ENCODE results near the gene CREB5.
A peak's percentile ranks its signal among the peaks of the same experiment; 100 is the strongest.

The CREB5 gene

GRCh38 chr7:28724563-28724962 lies 312.2 kb downstream of the CREB5 start:
- Histone ChIP-seq H3K4me2 (ENCODE audit: low read depth, low read length, poor library complexity, severe bottlenecking) (no peak overlapping the region), H3K9ac (ENCODE audit: low read depth, low read length, poor library complexity, severe bottlenecking) (no peak overlapping the region), H3K27me3 (ENCODE audit: insufficient read depth, low read length, poor library complexity, severe bottlenecking) (no peaks in the 10 kb centered on the region), H4K20me1 (ENCODE audit: insufficient read depth, low read length, poor library complexity, severe bottlenecking) (no peaks in the 10 kb centered on the region), H3K4me3 (ENCODE audit: low read length, poor library complexity, severe bottlenecking) (no peak overlapping the region), H3K36me3 (ENCODE audit: insufficient read depth, low read length) (no peaks in the 10 kb centered on the region), H2AFZ (ENCODE audit: low read length) (peak overlapping the region; percentile 63; the same call in 1 of the 2 replicates), H3F3A (ENCODE audit: low read depth) (no peaks in the 10 kb centered on the region), H3K79me2 (ENCODE audit: insufficient read depth, low read length) (no peaks in the 10 kb centered on the region), H3K9me2 (replicated peaks; ENCODE audit: low read depth, low read length) (no peaks in the 10 kb centered on the region), H3K9me3 (ENCODE audit: insufficient read depth, low read depth, low read length) (no peaks in the 10 kb centered on the region), H3K4me1 (ENCODE audit: insufficient read depth, low read length, poor library complexity, severe bottlenecking) (peaks cover 17% of the 10 kb centered on the region)
- TF ChIP-seq CTCF (conservative IDR thresholded peaks at IDR 0.05; ENCODE audit: low read length) (no peak), EZH2phosphoT487 (IDR thresholded peaks at IDR 0.05; ENCODE audit: borderline replicate concordance) (no peak)

GRCh38 chr7:28725045-28725642 lies 312.8 kb downstream of the CREB5 start:
- Histone ChIP-seq H3K36me3 (ENCODE audit: insufficient read depth, low read length) (no peaks in the 10 kb centered on the region), H3K4me3 (ENCODE audit: low read length, poor library complexity, severe bottlenecking) (no peak overlapping the region), H3K9me3 (ENCODE audit: insufficient read depth, low read depth, low read length) (no peaks in the 10 kb centered on the region), H3K9ac (ENCODE audit: low read depth, low read length, poor library complexity, severe bottlenecking) (no peak overlapping the region), H3K4me1 (ENCODE audit: insufficient read depth, low read length, poor library complexity, severe bottlenecking) (peaks cover 20% of the 10 kb centered on the region), H4K20me1 (ENCODE audit: insufficient read depth, low read length, poor library complexity, severe bottlenecking) (no peaks in the 10 kb centered on the region), H3K79me2 (ENCODE audit: insufficient read depth, low read length) (no peaks in the 10 kb centered on the region), H3K4me2 (ENCODE audit: low read depth, low read length, poor library complexity, severe bottlenecking) (no peak overlapping the region), H3K9me2 (replicated peaks; ENCODE audit: low read depth, low read length) (no peaks in the 10 kb centered on the region), H2AFZ (ENCODE audit: low read length) (peak overlapping the region; percentile 63; the same call in 1 of the 2 replicates), H3K27me3 (ENCODE audit: insufficient read depth, low read length, poor library complexity, severe bottlenecking) (no peaks in the 10 kb centered on the region), H3F3A (ENCODE audit: low read depth) (no peaks in the 10 kb centered on the region)
- TF ChIP-seq EZH2phosphoT487 (IDR thresholded peaks at IDR 0.05; ENCODE audit: borderline replicate concordance): no peak

- Histone ChIP-seq H3K9me2 (replicated peaks; ENCODE audit: low read depth, low read length) (no peaks in the 10 kb centered on the region), H4K20me1 (ENCODE audit: insufficient read depth, low read length, poor library complexity, severe bottlenecking) (no peaks in the 10 kb centered on the region), H3K4me1 (ENCODE audit: insufficient read depth, low read length, poor library complexity, severe bottlenecking) (peaks cover 20% of the 10 kb centered on the region), H3K4me3 (ENCODE audit: low read length, poor library complexity, severe bottlenecking) (no peak overlapping the region), H3K9me3 (ENCODE audit: insufficient read depth, low read depth, low read length) (no peaks in the 10 kb centered on the region), H2AFZ (ENCODE audit: low read length) (no peak overlapping the region), H3F3A (ENCODE audit: low read depth) (no peaks in the 10 kb centered on the region), H3K79me2 (ENCODE audit: insufficient read depth, low read length) (no peaks in the 10 kb centered on the region), H3K36me3 (ENCODE audit: insufficient read depth, low read length) (no peaks in the 10 kb centered on the region), H3K27me3 (ENCODE audit: insufficient read depth, low read length, poor library complexity, severe bottlenecking) (no peaks in the 10 kb centered on the region), H3K4me2 (ENCODE audit: low read depth, low read length, poor library complexity, severe bottlenecking) (no peak overlapping the region), H3K9ac (ENCODE audit: low read depth, low read length, poor library complexity, severe bottlenecking) (no peak overlapping the region)
- no peak for TF ChIP-seq EZH2phosphoT487 (IDR thresholded peaks at IDR 0.05; ENCODE audit: borderline replicate concordance)
- TF ChIP-seq CTCF (conservative IDR thresholded peaks at IDR 0.05; ENCODE audit: low read length): no peak
Measured at GRCh38 chr7:28725911-28726310, 313.6 kb downstream of the CREB5 start.

GRCh38 chr7:28726555-28726954 lies 314.2 kb downstream of the CREB5 start:
- TF ChIP-seq CTCF (conservative IDR thresholded peaks at IDR 0.05; ENCODE audit: low read length): no peak
- TF ChIP-seq EZH2phosphoT487 (IDR thresholded peaks at IDR 0.05; ENCODE audit: borderline replicate concordance): no peak
- Histone ChIP-seq H3K4me1 (ENCODE audit: insufficient read depth, low read length, poor library complexity, severe bottlenecking) (peaks cover 20% of the 10 kb centered on the region), H3K4me2 (ENCODE audit: low read depth, low read length, poor library complexity, severe bottlenecking) (no peak overlapping the region)

More at GRCh38 chr7:28726555-28726954, 314.2 kb downstream of the CREB5 start:
- Histone ChIP-seq H2AFZ (ENCODE audit: low read length) (0 out of 2 replicates have a peak overlapping the region, but pooled peaks have one; percentile 17), H3K9me3 (ENCODE audit: insufficient read depth, low read depth, low read length) (no peaks in the 10 kb centered on the region), H3K4me3 (ENCODE audit: low read length, poor library complexity, severe bottlenecking) (no peak overlapping the region), H3F3A (ENCODE audit: low read depth) (no peaks in the 10 kb centered on the region), H3K36me3 (ENCODE audit: insufficient read depth, low read length) (no peaks in the 10 kb centered on the region), H3K9me2 (replicated peaks; ENCODE audit: low read depth, low read length) (no peaks in the 10 kb centered on the region), H3K9ac (ENCODE audit: low read depth, low read length, poor library complexity, severe bottlenecking) (no peak overlapping the region), H4K20me1 (ENCODE audit: insufficient read depth, low read length, poor library complexity, severe bottlenecking) (no peaks in the 10 kb centered on the region), H3K27me3 (ENCODE audit: insufficient read depth, low read length, poor library complexity, severe bottlenecking) (no peaks in the 10 kb centered on the region), H3K79me2 (ENCODE audit: insufficient read depth, low read length) (no peaks in the 10 kb centered on the region)

Data from Loucy (cell line).